Left ventricle myocardium inferior (tissue), 1 donor: ENCODE results near the gene TMC1. TPM values are rescaled to one million over a fixed set of nuclear protein-coding genes. Genes with fewer than 3 reads are reported as not detected.
A peak's percentile ranks its signal among the peaks of the same experiment; 100 is the strongest.

ENCODE experiments used
- DNase-seq: peaks from one replicate; pipeline ENCODE4 v3.0.0-alpha.2; 2020
- H3K27ac ChIP-seq: fragments of 200-600 bp; replicated peaks from 2 replicates; pipeline ENCODE4 v1.8.0; 2021
- H3K27me3 ChIP-seq: fragments of 200-600 bp; 2 replicates; pipeline ENCODE4 v1.8.0; 2021; ENCODE audit warnings: low read depth
- H3K36me3 ChIP-seq: fragments of 200-600 bp; 2 replicates; pipeline ENCODE4 v1.8.0; 2021
- H3K4me1 ChIP-seq: fragments of 200-600 bp; 2 replicates; pipeline ENCODE4 v1.8.0; 2021
- H3K4me3 ChIP-seq: fragments of 200-600 bp; 2 replicates; pipeline ENCODE4 v1.8.0; 2021; ENCODE audit warnings: mild to moderate bottlenecking, moderate library complexity
- H3K9me3 ChIP-seq: fragments of 200-600 bp; replicated peaks from 2 replicates; pipeline ENCODE4 v1.8.0; 2021
- intact Hi-C: fragments of 100-400 bp; cut with micrococcal nuclease; formaldehyde crosslinking; loops from one replicate; pipeline ENCODE4 v1.11.0; 2022
- total RNA-seq: library from RNA; stranded (reverse); fragmentation: NEBNext Ultra II Directional; extraction: Animal tissue kit (Norgen Biotek cat#: 25700); gene quantifications from one replicate; pipeline ENCODE4 v1.2.1, GENCODE V29; 2021
- TF ChIP-seq, protein P1 (sequence below): fragments of 200-600 bp; IDR thresholded peaks from 2 replicates; pipeline ENCODE4 v1.8.0; 2021; ENCODE audit warnings: antibody characterized with exemption, mild to moderate bottlenecking, borderline replicate concordance
- donor health status: DM: no; HTN: yes; CAD: no; lungs with severe emphysema.

TMC1 gene
- total RNA-seq, 1 donor from 2014 or later = 0.25 TPM

DNA sequence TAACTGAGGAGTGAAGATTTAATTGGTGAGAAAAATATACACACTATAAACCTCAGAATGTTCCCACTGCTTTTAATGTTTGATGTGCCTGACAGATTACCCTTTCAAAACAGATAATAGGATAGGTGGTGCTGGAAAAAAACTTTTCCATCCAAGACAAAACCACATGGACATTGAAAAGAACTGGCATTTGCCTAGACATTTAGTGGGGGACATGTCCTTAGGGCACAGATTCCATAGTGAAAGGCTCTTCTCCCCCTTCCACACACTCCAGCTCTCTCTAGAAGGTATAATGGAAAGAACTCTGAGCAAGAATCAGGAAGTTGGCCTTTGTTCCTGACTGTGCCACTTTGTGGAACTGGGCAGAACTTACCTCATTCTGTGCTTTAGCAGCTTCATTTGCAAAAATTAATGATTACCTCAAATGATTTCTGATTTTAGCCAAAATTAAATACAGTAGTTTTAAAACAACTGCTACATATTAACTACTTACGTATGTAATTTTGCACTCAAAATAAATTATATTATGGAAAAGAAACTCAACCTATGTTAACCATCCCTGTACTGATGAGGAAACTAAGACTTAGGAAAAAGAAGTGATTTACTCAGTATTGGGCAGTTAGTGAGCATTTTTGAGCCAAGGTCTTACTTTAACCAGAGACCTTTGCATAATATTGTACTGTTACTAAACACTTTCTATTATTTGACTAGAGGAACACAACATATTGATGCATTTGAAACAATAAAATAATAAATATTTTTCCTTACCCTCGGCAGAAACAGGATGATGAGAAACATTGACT is 43.3 kb downstream of the TMC1 start:
- intact Hi-C loops = no loop called here
- no peak overlapping the region for H3K4me3 ChIP-seq
- TF ChIP-seq, protein P1, sequence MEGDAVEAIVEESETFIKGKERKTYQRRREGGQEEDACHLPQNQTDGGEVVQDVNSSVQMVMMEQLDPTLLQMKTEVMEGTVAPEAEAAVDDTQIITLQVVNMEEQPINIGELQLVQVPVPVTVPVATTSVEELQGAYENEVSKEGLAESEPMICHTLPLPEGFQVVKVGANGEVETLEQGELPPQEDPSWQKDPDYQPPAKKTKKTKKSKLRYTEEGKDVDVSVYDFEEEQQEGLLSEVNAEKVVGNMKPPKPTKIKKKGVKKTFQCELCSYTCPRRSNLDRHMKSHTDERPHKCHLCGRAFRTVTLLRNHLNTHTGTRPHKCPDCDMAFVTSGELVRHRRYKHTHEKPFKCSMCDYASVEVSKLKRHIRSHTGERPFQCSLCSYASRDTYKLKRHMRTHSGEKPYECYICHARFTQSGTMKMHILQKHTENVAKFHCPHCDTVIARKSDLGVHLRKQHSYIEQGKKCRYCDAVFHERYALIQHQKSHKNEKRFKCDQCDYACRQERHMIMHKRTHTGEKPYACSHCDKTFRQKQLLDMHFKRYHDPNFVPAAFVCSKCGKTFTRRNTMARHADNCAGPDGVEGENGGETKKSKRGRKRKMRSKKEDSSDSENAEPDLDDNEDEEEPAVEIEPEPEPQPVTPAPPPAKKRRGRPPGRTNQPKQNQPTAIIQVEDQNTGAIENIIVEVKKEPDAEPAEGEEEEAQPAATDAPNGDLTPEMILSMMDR = no peak
- no peaks in the 10 kb centered on the region for H3K36me3 ChIP-seq
- no peaks in the 10 kb centered on the region for H3K9me3 ChIP-seq
- DNase-seq = no peak
- H3K4me1 ChIP-seq = no peaks in the 10 kb centered on the region
- no peak overlapping the region for H3K27ac ChIP-seq
- no peaks in the 10 kb centered on the region for H3K27me3 ChIP-seq

DNA sequence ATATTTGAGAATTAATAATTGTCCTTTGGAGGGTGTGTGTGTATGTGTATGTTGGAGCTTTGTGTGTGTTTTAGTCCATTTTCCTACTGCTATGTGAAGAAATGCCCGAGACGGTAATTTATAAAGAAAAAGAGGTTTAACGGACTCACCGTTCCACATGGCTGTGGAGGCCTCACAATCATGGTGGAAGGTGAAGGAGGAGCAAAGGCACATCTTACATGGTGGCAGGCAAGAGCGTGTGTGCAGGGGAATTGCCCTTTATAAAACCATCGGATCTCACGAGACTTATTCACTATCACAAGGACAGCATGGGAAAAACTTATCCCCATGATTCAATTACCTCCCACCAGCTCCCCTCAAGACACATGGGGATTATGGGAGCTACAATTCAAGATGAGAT is 44.1 kb downstream of the TMC1 start:
- Histone ChIP-seq H3K4me1 (no peaks in the 10 kb centered on the region), H3K4me3 (no peak overlapping the region), H3K36me3 (no peaks in the 10 kb centered on the region), H3K27ac (no peak overlapping the region), H3K9me3 (no peaks in the 10 kb centered on the region), H3K27me3 (no peaks in the 10 kb centered on the region)
- intact Hi-C loops = no loop called here
- TF ChIP-seq, protein P1 = no peak
- DNase-seq = no peak

DNA sequence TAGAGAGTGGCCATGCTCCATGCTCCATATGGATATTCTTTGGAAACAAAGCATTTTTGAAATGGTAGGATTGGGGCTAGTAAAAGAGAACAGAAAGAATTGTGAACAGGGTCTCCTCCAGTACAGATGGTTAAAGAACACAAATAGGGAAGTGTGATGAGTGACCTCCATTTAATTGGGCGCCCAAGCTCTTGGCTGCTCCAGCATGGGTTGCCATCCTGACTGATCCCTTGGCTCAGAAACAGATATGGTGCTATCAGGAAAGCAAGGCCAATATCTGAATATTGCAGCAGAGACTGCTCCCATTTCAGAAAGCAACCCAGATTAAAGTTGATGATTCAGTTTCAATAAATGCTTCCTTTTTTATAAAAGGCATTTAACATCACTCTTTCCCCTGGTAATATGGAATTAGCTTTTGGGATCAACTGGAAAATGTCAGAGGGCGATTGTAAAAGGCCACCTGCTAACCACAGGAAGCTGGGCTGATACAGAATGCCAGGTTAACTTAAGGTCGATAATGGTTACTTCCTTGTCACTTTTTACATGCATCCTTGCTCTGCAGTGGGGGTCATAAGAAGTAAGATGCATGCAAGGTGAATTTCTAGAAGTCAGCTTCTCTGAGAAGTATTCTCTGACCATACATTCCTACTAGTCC is 52.9 kb downstream of the TMC1 start:
- intact Hi-C loops = loop anchor here (10.0 kb wide), 1 partner anchor 209 kb away; the partner anchor contains the start of gene ZFAND5

DNA sequence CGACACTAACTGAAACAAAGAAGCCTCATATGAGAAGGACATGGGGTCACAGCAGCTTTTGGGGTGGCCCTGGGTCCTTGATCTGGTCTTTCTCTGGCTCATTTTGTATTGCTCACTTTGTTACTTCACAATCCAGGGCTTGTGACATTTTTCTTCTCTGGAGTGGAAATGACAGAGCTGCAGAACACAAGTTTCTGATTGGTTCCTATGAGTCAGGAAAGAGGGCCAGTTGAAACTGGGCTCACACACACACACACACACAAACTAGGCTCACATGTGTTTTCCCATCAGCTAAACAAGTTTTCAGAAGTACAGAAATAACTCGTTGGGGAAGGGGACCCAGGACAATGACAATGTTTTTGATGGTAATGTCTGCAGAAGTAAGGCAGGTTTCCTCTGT is 54.3 kb downstream of the TMC1 start:
- peaks cover 51% of the 10 kb centered on the region for H3K4me1 ChIP-seq
- no peak overlapping the region for H3K4me3 ChIP-seq
- DNase-seq = no peak
- intact Hi-C loops = loop anchor here (10.0 kb wide), 1 partner anchor 211 kb away; the partner anchor contains the start of gene ZFAND5
- H3K27me3 ChIP-seq = no peaks in the 10 kb centered on the region
- TF ChIP-seq, protein P1 = no peak
- H3K36me3 ChIP-seq = no peaks in the 10 kb centered on the region
- H3K9me3 ChIP-seq = no peaks in the 10 kb centered on the region
- peak overlapping the region; percentile 85 for H3K27ac ChIP-seq

More for the DNA sequence above, 52.9 kb downstream of the TMC1 start:
- no peaks in the 10 kb centered on the region for H3K27me3 ChIP-seq
- H3K9me3 ChIP-seq = no peaks in the 10 kb centered on the region
- H3K36me3 ChIP-seq = no peaks in the 10 kb centered on the region
- no peak overlapping the region for H3K27ac ChIP-seq
- TF ChIP-seq, protein P1 = no peak
- H3K4me3 ChIP-seq = no peak overlapping the region
- peaks cover 39% of the 10 kb centered on the region for H3K4me1 ChIP-seq
- DNase-seq = no peak

DNA sequence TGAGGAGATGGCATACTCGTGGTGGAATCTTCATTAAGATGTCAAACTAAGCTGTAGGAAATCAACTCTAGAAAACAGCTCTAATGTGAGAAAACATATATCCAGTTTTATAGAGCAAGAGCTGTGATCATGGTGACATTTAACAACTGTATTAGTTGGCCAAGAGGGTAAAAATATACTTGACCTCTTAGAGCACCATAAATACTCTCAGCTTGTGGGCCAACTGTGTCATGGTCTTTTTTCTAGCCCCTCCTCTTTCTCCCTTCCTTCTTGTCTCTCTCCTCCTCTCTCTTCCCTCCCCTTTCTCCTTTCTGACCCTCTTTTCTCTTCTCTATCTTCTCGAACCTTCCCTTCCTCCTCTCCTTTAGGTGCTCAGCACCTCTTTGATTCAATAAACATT is 54.7 kb downstream of the TMC1 start:
- no peak for DNase-seq
- Histone ChIP-seq H3K4me3 (peak overlapping the region; percentile 43), H3K36me3 (no peaks in the 10 kb centered on the region), H3K27ac (peak overlapping the region; percentile 85), H3K4me1 (peaks cover 51% of the 10 kb centered on the region), H3K9me3 (no peaks in the 10 kb centered on the region), H3K27me3 (no peaks in the 10 kb centered on the region)
- TF ChIP-seq, protein P1 = no peak
- intact Hi-C loops = loop anchor here (10.0 kb wide), 1 partner anchor 211 kb away; the partner anchor contains the start of gene ZFAND5
